GM23338 (cell line): ENCODE measurements around the gene ATF6. TPM values are rescaled to one million over a fixed set of nuclear protein-coding genes. Genes with fewer than 3 reads are reported as not detected.

Experiments
- ATAC-seq: fragments of 200-7000 bp; cut with Tn5 transposase; 3 replicates; pipeline ENCODE4 v1.9.1; 2020
- DNase-seq: peaks from one replicate; pipeline ENCODE4 v3.0.0-alpha.2; 2015; ENCODE audit warnings: low spot score
- H2AFZ ChIP-seq: fragments of 200-600 bp; sonication (generic); 2 replicates; pipeline ENCODE4 v1.8.0; 2016; ENCODE audit warnings: antibody characterized with exemption, mild to moderate bottlenecking, moderate library complexity
- H3F3A ChIP-seq: fragments of 200-600 bp; sonication (generic); replicated peaks from 2 replicates; pipeline ENCODE4 v1.8.0; 2017; ENCODE audit warnings: antibody characterized with exemption, mixed run types, low read depth
- H3K27ac ChIP-seq: fragments of 200-600 bp; sonication (generic); 2 replicates; pipeline ENCODE4 v1.6.1; 2016; ENCODE audit warnings: low read depth
- H3K27me3 ChIP-seq: fragments of 200-600 bp; sonication (generic); 2 replicates; pipeline ENCODE4 v1.8.0; 2016; ENCODE audit warnings: mild to moderate bottlenecking, mixed run types, moderate library complexity; ENCODE audit not compliant: insufficient read depth
- H3K36me3 ChIP-seq: fragments of 200-600 bp; sonication (generic); 2 replicates; pipeline ENCODE4 v1.8.0; 2016; ENCODE audit warnings: mild to moderate bottlenecking; ENCODE audit not compliant: insufficient read depth
- H3K4me1 ChIP-seq: fragments of 200-600 bp; sonication (generic); 2 replicates; pipeline ENCODE4 v1.8.0; 2016; ENCODE audit warnings: mild to moderate bottlenecking, moderate library complexity; ENCODE audit not compliant: insufficient read depth
- H3K4me2 ChIP-seq: fragments of 200-600 bp; sonication (generic); 2 replicates; pipeline ENCODE4 v1.7.1; 2017; ENCODE audit warnings: mixed run types
- H3K4me3 ChIP-seq: fragments of 200-600 bp; sonication (generic); 2 replicates; pipeline ENCODE4 v1.6.1; 2016; ENCODE audit warnings: mixed run types
- H3K79me2 ChIP-seq: fragments of 200-600 bp; sonication (generic); replicated peaks from 2 replicates; pipeline ENCODE4 v1.8.0; 2017; ENCODE audit warnings: mild to moderate bottlenecking; ENCODE audit not compliant: insufficient read depth
- H3K9me2 ChIP-seq: fragments of 200-600 bp; sonication (generic); 2 replicates; pipeline ENCODE4 v1.8.0; 2017; ENCODE audit not compliant: insufficient read depth
- H4K20me1 ChIP-seq: fragments of 200-600 bp; sonication (generic); replicated peaks from 2 replicates; pipeline ENCODE4 v1.8.0; 2017; ENCODE audit warnings: mild to moderate bottlenecking; ENCODE audit not compliant: insufficient read depth
- H3K27ac Mint-ChIP-seq: 2 replicates; pipeline ENCODE4 v1.8.0; 2020; ENCODE audit warnings: inconsistent platforms, mild to moderate bottlenecking, moderate library complexity, mixed read lengths
- H3K27me3 Mint-ChIP-seq: 3 replicates; pipeline ENCODE4 v1.8.0; 2022; ENCODE audit warnings: low read depth, mild to moderate bottlenecking, moderate library complexity, mixed read lengths, inconsistent platforms; ENCODE audit not compliant: insufficient read depth, poor library complexity
- H3K36me3 Mint-ChIP-seq: 3 replicates; pipeline ENCODE4 v1.8.0; 2021; ENCODE audit warnings: low read depth, mild to moderate bottlenecking, inconsistent platforms, moderate library complexity, mixed read lengths
- H3K4me1 Mint-ChIP-seq: 3 replicates; pipeline ENCODE4 v1.8.0; 2020; ENCODE audit warnings: mild to moderate bottlenecking, inconsistent platforms, mixed read lengths
- H3K4me3 Mint-ChIP-seq: 3 replicates; pipeline ENCODE4 v1.8.0; 2021; ENCODE audit warnings: moderate library complexity, mild to moderate bottlenecking, inconsistent platforms, mixed read lengths
- H3K9me3 Mint-ChIP-seq: 3 replicates; pipeline ENCODE4 v1.8.0; 2020; ENCODE audit warnings: moderate library complexity, mild to moderate bottlenecking, inconsistent platforms, mixed read lengths
- CREB1 ChIP-seq: fragments of 250-450 bp; sonication (Bioruptor Pico); IDR thresholded peaks from 2 replicates; pipeline ENCODE4 v1.5.0; 2020; ENCODE audit warnings: low read depth, mild to moderate bottlenecking, moderate library complexity
- ETS1 ChIP-seq: IDR thresholded peaks from 2 replicates; pipeline ENCODE4 v1.6.1; 2016; ENCODE audit warnings: antibody characterized with exemption
- POLR2AphosphoS5 ChIP-seq: IDR thresholded peaks from 2 replicates; pipeline ENCODE4 v1.6.1; 2016; ENCODE audit warnings: antibody characterized with exemption, low read depth
- ZNF331 ChIP-seq: fragments of 250-450 bp; sonication (Bioruptor Pico); IDR thresholded peaks from 2 replicates; pipeline ENCODE4 v1.5.0; 2020; ENCODE audit warnings: low read depth, mild to moderate bottlenecking, moderate library complexity
- polyA plus RNA-seq: library from polyadenylated mRNA; unstranded; fragments of >200 nt; fragmentation: Nextera tagmentation; extraction: Ambion mirVana; gene quantifications from 2 replicates; pipeline ENCODE4 v1.2.1, GENCODE V29; 2016
- total RNA-seq: library from RNA; depleted of rRNA; stranded (reverse); fragments of >200 nt; shearing (Covaris generic); gene quantifications from 2 replicates; pipeline ENCODE4 v1.2.3, GENCODE V29; 2014
- TF ChIP-seq, protein P1 (sequence below): IDR thresholded peaks from one replicate; pipeline ENCODE4 v1.6.1; 2018; ENCODE audit warnings: antibody characterized with exemption; ENCODE audit not compliant: unreplicated experiment
- TF ChIP-seq, protein P2 (sequence below): fragments of 250-450 bp; sonication (Bioruptor Pico); IDR thresholded peaks from 2 replicates; pipeline ENCODE4 v1.5.0; 2020; ENCODE audit warnings: mild to moderate bottlenecking, moderate library complexity

Gene ATF6
- total and polyA plus RNA-seq, 2 experiments from 2014 or later, result 5.0 to 13.5 TPM

DNA sequence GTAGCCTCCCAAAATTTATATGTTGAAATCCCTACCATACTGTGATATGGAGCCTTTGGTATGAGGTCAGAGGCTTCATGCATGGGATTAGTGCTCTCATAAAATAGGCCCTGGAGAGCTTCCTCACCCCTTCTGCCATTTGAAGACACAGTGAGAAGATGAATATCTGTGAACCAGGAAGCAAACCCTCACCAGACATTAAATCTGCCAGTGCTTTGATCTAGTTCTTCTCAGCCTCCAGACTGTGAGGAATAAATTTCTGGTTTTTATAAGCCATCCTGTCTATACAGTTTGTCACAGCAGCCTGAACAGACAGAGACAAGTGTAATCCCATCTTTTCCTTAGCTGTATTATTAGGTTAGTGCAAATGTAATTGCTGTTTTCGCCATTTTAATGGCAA lies 169.1 kb downstream of the ATF6 start:
- H3K4me1 ChIP-seq, result no peaks in the 10 kb centered on the region
- no peak overlapping the region for H3K4me3 ChIP-seq
- no peaks in the 10 kb centered on the region for H4K20me1 ChIP-seq
- H3K27me3 Mint-ChIP-seq, result no peaks in the 10 kb centered on the region
- no peak for ATAC-seq
- H3K36me3 Mint-ChIP-seq, result no peaks in the 10 kb centered on the region
- no peaks in the 10 kb centered on the region for H3K79me2 ChIP-seq
- H3K36me3 ChIP-seq, result no peaks in the 10 kb centered on the region
- H3K4me3 Mint-ChIP-seq, result no peak overlapping the region
- H3K9me2 ChIP-seq, result no peaks in the 10 kb centered on the region
- no peaks in the 10 kb centered on the region for H3K27me3 ChIP-seq
- no peak overlapping the region for H3K27ac ChIP-seq
- H2AFZ ChIP-seq, result no peak overlapping the region
- H3F3A ChIP-seq, result no peaks in the 10 kb centered on the region
- no peaks in the 10 kb centered on the region for H3K4me1 Mint-ChIP-seq
- H3K27ac Mint-ChIP-seq, result no peak overlapping the region
- DNase-seq, result no peak
- H3K9me3 Mint-ChIP-seq, result no peaks in the 10 kb centered on the region
- no peak overlapping the region for H3K4me2 ChIP-seq
- TF ChIP-seq ETS1, result no peak
- TF ChIP-seq, protein P1, sequence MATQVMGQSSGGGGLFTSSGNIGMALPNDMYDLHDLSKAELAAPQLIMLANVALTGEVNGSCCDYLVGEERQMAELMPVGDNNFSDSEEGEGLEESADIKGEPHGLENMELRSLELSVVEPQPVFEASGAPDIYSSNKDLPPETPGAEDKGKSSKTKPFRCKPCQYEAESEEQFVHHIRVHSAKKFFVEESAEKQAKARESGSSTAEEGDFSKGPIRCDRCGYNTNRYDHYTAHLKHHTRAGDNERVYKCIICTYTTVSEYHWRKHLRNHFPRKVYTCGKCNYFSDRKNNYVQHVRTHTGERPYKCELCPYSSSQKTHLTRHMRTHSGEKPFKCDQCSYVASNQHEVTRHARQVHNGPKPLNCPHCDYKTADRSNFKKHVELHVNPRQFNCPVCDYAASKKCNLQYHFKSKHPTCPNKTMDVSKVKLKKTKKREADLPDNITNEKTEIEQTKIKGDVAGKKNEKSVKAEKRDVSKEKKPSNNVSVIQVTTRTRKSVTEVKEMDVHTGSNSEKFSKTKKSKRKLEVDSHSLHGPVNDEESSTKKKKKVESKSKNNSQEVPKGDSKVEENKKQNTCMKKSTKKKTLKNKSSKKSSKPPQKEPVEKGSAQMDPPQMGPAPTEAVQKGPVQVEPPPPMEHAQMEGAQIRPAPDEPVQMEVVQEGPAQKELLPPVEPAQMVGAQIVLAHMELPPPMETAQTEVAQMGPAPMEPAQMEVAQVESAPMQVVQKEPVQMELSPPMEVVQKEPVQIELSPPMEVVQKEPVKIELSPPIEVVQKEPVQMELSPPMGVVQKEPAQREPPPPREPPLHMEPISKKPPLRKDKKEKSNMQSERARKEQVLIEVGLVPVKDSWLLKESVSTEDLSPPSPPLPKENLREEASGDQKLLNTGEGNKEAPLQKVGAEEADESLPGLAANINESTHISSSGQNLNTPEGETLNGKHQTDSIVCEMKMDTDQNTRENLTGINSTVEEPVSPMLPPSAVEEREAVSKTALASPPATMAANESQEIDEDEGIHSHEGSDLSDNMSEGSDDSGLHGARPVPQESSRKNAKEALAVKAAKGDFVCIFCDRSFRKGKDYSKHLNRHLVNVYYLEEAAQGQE, result no peak
- TF ChIP-seq, protein P2, sequence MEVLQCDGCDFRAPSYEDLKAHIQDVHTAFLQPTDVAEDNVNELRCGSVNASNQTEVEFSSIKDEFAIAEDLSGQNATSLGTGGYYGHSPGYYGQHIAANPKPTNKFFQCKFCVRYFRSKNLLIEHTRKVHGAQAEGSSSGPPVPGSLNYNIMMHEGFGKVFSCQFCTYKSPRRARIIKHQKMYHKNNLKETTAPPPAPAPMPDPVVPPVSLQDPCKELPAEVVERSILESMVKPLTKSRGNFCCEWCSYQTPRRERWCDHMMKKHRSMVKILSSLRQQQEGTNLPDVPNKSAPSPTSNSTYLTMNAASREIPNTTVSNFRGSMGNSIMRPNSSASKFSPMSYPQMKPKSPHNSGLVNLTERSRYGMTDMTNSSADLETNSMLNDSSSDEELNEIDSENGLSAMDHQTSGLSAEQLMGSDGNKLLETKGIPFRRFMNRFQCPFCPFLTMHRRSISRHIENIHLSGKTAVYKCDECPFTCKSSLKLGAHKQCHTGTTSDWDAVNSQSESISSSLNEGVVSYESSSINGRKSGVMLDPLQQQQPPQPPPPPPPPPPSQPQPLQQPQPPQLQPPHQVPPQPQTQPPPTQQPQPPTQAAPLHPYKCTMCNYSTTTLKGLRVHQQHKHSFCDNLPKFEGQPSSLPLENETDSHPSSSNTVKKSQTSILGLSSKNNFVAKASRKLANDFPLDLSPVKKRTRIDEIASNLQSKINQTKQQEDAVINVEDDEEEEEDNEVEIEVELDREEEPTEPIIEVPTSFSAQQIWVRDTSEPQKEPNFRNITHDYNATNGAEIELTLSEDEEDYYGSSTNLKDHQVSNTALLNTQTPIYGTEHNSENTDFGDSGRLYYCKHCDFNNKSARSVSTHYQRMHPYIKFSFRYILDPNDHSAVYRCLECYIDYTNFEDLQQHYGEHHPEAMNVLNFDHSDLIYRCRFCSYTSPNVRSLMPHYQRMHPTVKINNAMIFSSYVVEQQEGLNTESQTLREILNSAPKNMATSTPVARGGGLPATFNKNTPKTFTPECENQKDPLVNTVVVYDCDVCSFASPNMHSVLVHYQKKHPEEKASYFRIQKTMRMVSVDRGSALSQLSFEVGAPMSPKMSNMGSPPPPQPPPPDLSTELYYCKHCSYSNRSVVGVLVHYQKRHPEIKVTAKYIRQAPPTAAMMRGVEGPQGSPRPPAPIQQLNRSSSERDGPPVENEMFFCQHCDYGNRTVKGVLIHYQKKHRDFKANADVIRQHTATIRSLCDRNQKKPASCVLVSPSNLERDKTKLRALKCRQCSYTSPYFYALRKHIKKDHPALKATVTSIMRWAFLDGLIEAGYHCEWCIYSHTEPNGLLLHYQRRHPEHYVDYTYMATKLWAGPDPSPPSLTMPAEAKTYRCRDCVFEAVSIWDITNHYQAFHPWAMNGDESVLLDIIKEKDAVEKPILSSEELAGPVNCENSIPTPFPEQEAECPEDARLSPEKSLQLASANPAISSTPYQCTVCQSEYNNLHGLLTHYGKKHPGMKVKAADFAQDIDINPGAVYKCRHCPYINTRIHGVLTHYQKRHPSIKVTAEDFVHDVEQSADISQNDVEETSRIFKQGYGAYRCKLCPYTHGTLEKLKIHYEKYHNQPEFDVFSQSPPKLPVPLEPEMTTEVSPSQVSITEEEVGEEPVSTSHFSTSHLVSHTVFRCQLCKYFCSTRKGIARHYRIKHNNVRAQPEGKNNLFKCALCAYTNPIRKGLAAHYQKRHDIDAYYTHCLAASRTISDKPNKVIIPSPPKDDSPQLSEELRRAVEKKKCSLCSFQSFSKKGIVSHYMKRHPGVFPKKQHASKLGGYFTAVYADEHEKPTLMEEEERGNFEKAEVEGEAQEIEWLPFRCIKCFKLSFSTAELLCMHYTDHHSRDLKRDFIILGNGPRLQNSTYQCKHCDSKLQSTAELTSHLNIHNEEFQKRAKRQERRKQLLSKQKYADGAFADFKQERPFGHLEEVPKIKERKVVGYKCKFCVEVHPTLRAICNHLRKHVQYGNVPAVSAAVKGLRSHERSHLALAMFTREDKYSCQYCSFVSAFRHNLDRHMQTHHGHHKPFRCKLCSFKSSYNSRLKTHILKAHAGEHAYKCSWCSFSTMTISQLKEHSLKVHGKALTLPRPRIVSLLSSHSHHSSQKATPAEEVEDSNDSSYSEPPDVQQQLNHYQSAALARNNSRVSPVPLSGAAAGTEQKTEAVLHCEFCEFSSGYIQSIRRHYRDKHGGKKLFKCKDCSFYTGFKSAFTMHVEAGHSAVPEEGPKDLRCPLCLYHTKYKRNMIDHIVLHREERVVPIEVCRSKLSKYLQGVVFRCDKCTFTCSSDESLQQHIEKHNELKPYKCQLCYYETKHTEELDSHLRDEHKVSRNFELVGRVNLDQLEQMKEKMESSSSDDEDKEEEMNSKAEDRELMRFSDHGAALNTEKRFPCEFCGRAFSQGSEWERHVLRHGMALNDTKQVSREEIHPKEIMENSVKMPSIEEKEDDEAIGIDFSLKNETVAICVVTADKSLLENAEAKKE (CRISPR knock-in tag), result no peak
- no peak for TF ChIP-seq CREB1 (CRISPR knock-in tag)
- TF ChIP-seq POLR2AphosphoS5, result no peak
- no peak for TF ChIP-seq ZNF331 (CRISPR knock-in tag)
